ENCODE measurements around the gene USPL1.
"Not testable (repeated sequence)": the region's sequence is repeated elsewhere in the genome, so short reads cannot be mapped to it uniquely, and the experiment has no call there.

DNA sequence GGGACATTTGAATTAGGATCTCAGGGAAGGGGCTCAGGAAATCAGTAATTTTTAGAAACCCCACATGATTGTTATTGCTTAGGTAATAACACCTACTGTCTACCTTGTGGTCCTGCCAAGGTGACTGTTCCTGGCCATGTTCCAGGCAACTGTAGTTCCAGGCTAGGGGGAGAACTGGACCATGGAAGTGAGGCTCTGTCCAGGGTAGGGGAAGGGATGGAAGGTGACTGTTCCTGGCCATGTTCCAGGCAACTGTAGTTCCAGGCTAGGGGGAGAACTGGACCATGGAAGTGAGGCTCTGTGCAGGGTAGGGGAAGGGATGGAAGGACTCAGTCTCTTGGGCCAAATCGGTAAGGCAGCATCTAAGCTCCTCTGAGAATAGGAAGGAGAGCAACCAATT, 23.5 kb downstream of the USPL1 start:
- TF ChIP-seq, protein P1, sequence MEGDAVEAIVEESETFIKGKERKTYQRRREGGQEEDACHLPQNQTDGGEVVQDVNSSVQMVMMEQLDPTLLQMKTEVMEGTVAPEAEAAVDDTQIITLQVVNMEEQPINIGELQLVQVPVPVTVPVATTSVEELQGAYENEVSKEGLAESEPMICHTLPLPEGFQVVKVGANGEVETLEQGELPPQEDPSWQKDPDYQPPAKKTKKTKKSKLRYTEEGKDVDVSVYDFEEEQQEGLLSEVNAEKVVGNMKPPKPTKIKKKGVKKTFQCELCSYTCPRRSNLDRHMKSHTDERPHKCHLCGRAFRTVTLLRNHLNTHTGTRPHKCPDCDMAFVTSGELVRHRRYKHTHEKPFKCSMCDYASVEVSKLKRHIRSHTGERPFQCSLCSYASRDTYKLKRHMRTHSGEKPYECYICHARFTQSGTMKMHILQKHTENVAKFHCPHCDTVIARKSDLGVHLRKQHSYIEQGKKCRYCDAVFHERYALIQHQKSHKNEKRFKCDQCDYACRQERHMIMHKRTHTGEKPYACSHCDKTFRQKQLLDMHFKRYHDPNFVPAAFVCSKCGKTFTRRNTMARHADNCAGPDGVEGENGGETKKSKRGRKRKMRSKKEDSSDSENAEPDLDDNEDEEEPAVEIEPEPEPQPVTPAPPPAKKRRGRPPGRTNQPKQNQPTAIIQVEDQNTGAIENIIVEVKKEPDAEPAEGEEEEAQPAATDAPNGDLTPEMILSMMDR (IDR thresholded peaks at IDR 0.05), result not testable (repeated sequence)
- TF ChIP-seq EP300 (IDR thresholded peaks at IDR 0.05), result not testable (repeated sequence)
